ENCODE data around the gene HTRA1.

DNA sequence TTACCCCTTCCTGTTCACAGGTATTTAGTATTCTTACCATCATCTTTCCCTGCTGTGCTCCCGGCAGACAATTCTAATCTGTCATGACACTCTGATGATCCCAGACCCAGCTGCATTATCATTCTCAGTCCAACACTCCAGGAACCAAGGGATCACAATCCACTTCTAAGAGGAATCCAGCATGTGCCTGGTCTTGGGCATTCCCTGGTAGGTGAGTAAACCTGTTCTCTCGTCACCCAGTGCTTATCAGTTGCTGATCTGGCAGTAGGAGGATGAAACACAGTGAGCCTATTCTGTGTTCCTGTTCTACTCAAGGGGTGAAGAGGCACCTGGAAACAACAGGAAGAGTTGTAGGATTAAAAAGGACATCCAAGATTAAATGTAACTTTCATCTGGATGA is 97.9 kb downstream of the HTRA1 start:
- no peak for TF ChIP-seq EZH2 (IDR thresholded peaks at IDR 0.05; ENCODE audit: borderline replicate concordance, low read length)
- TF ChIP-seq, protein P1, sequence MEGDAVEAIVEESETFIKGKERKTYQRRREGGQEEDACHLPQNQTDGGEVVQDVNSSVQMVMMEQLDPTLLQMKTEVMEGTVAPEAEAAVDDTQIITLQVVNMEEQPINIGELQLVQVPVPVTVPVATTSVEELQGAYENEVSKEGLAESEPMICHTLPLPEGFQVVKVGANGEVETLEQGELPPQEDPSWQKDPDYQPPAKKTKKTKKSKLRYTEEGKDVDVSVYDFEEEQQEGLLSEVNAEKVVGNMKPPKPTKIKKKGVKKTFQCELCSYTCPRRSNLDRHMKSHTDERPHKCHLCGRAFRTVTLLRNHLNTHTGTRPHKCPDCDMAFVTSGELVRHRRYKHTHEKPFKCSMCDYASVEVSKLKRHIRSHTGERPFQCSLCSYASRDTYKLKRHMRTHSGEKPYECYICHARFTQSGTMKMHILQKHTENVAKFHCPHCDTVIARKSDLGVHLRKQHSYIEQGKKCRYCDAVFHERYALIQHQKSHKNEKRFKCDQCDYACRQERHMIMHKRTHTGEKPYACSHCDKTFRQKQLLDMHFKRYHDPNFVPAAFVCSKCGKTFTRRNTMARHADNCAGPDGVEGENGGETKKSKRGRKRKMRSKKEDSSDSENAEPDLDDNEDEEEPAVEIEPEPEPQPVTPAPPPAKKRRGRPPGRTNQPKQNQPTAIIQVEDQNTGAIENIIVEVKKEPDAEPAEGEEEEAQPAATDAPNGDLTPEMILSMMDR (IDR thresholded peaks at IDR 0.05; ENCODE audit: low read length), result no peak
